ES-I3 (cell line): ENCODE data around the gene RESP18.
A peak's percentile ranks its signal among the peaks of the same experiment; 100 is the strongest.

Experiments used
- H3K36me3 ChIP-seq: 2 replicates; pipeline ENCODE4 v1.6.1; 2013; ENCODE audit warnings: mild to moderate bottlenecking, low read length, control low read depth, moderate library complexity; ENCODE audit not compliant: insufficient read depth
- H3K4me1 ChIP-seq: 2 replicates; pipeline ENCODE4 v1.6.1; 2013; ENCODE audit warnings: mild to moderate bottlenecking, control low read depth, low read length; ENCODE audit not compliant: insufficient read depth
- H3K9ac ChIP-seq: 2 replicates; pipeline ENCODE4 v1.6.1; 2013; ENCODE audit warnings: low read depth, mild to moderate bottlenecking, low read length, moderate library complexity
- H3K9me3 ChIP-seq: 2 replicates; pipeline ENCODE4 v1.6.1; 2013; ENCODE audit warnings: mild to moderate bottlenecking, low read length, moderate library complexity; ENCODE audit not compliant: control insufficient read depth, insufficient read depth

Gene RESP18

DNA sequence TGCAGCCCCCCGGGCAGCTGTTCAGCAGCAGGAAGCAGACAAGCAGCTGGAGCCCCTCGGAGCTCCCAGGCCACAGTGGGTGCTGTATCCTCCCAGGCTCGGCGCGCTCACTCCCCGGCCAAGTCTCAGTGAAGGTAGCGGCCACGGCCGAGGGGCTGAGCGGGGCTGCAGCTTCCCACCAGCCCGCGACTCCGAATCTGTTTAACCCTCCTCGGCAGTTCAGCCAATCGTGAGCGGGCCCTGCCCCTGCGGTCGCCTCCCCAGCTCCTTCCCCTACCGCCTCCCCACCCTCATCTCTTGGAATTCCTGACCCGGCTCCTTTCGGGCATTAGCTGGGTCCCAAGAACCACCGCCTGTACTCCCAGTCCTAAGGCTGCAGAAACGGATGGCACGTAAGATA lies at the start of gene RESP18:
Gene RESP18 (minus strand): TSS at position 203 of the 400 bp plus-strand sequence.
- no peaks in the 10 kb centered on the region for H3K9me3 ChIP-seq
- H3K36me3 ChIP-seq, result no peaks in the 10 kb centered on the region
- no peaks in the 10 kb centered on the region; the same call in 1 of the 2 replicates for H3K4me1 ChIP-seq
- H3K9ac ChIP-seq, result peak within 1 kb of the TSS; percentile 24; the same call in 1 of the 2 replicates

- no peaks in the 10 kb centered on the region for H3K4me1 ChIP-seq
- no peak overlapping the region for H3K9ac ChIP-seq
- no peaks in the 10 kb centered on the region for H3K9me3 ChIP-seq
- peaks cover 15% of the 10 kb centered on the region for H3K36me3 ChIP-seq
Observed at GRCh38 chr2:219381448-219381847, 48.9 kb upstream of the RESP18 start.

- H3K36me3 ChIP-seq, result peaks cover 13% of the 10 kb centered on the region
- no peak overlapping the region for H3K9ac ChIP-seq
- H3K4me1 ChIP-seq, result no peaks in the 10 kb centered on the region
- no peaks in the 10 kb centered on the region for H3K9me3 ChIP-seq
Observed at GRCh38 chr2:219380926-219381325, 48.4 kb upstream of the RESP18 start.

- Histone ChIP-seq H3K4me1 (no peaks in the 10 kb centered on the region), H3K36me3 (peaks cover 6% of the 10 kb centered on the region), H3K9ac (no peak overlapping the region), H3K9me3 (no peaks in the 10 kb centered on the region)
Observed at GRCh38 chr2:219378163-219378851, 45.8 kb upstream of the RESP18 start.

DNA sequence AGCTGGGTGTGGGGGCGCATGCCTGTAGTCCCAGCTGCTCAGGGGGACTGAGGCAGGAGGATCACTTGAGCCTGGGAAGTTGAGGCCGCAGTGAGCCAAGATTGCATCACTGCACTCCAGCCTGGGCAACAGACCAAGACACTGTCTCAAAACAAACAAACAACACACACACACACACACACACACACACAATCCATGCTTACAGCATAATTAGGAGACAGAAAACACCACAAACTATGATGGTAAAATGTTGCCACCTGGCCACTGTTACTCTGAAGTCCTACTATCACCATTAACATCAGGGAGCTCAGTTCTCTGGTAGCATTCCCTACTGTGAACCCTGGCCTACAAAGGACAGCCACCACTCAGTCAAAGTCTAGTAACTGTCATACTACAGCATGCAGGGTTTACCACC lies 36.9 kb upstream of the RESP18 start:
- Histone ChIP-seq H3K9me3 (no peaks in the 10 kb centered on the region), H3K36me3 (no peaks in the 10 kb centered on the region), H3K4me1 (no peaks in the 10 kb centered on the region; the same call in 1 of the 2 replicates), H3K9ac (no peak overlapping the region)

DNA sequence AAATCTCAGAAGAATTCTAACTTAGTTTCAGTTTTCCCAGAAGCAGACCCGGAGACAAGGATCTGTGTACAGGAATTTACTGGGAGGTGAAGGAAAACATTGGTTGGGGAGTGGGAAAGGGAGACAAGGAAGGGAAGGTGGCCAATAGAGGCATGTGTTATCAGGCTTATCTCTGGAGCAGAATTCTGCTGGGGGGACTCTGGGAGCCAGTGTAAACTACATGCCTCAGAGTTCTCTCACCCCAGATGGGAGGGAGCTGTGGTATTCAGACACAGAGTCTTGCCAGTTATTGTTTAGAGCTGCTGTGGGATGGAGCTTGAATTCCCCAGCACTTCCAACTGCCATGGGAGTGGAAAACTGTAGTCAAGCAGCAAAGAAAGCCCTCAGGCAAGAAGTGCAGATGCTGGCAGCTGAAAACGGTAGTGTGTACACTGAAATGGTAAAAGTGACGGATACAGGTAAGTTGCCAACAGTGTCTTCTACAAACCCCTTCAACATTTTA lies 36.2 kb upstream of the RESP18 start:
- H3K9ac ChIP-seq, result no peak overlapping the region
- no peaks in the 10 kb centered on the region for H3K36me3 ChIP-seq
- H3K4me1 ChIP-seq, result no peaks in the 10 kb centered on the region; the same call in 1 of the 2 replicates
- no peaks in the 10 kb centered on the region for H3K9me3 ChIP-seq

DNA sequence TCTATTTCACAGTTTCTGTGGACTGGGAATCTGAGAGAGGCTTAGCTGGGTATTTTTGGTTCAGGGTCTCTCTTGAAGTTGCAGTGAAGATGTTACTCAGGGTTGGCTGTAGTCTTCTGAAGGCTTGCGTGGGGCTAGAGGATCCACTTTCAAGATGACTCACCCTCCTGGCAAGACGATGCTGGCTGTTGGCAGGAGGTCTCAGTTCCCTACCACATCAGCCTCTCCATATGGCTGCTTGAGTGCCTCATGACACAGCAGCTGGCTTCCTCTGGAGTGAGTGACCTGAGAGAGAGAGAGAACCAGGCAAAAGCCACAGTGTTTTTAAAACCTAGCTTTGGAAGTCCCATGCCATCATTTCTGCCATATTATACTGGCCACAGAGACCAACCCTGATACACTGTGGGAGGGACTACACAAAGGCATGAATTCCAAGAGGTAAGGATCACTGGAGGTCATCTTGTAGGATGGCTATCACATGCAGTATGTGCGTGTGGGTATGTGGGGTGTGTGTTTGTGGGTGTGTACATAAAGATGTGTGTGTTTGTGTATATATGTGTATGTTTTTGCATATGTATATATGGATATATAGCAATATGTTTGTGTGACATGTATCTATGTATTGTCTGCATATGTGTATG lies 30.1 kb upstream of the RESP18 start:
- Histone ChIP-seq H3K9ac (no peak overlapping the region), H3K36me3 (no peaks in the 10 kb centered on the region), H3K4me1 (no peaks in the 10 kb centered on the region; the same call in 1 of the 2 replicates), H3K9me3 (no peaks in the 10 kb centered on the region)

- no peaks in the 10 kb centered on the region for H3K9me3 ChIP-seq
- H3K9ac ChIP-seq, result no peak overlapping the region
- H3K4me1 ChIP-seq, result no peaks in the 10 kb centered on the region; the same call in 1 of the 2 replicates
- no peaks in the 10 kb centered on the region for H3K36me3 ChIP-seq
Observed at GRCh38 chr2:219362072-219362471, 29.5 kb upstream of the RESP18 start.

DNA sequence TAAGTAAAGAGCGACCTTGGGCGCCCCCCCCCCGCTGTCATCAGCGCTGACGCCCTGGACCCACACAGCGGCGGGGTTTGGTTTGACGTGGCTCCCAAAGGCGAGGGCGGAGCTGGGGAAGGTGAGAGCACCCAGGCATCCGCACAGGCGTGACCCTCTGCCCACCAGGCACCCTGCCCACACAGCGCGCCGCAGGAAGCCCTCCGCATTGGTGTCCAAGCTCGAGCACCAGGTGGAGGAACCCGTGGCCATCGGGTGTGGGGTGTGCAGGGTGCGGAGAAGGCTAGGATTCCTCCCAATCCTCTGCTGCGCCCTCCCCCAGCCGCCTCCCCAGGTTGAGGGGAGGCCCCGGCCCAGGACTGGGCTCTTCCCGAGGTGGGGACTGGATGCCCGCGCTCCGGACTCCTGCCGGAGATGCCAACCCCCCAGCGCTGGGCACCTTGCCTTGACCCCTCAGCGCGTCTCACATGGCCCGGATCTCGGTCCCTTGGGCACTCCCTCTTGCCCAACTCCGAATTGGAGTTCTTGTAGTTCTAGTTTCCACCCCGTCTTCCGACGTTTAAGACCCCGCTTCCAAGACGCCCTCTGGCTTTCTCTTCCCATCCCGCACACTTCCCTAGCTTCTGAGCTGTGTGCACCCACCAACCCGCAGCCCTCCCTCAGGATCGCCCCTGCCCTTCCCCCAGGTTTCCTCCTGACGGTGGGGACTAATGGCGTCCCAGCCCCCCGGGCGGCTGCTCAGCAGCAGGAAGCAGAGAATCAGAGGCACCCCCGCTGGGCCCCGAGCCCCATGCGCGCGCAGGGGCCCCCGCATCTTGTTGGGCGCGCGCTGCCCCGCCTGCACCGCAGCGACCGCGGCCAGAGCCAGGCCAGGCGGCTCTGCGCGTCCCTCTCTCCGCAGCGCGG lies 25.9 kb upstream of the RESP18 start:
- Histone ChIP-seq H3K4me1 (no peaks in the 10 kb centered on the region; the same call in 1 of the 2 replicates), H3K36me3 (no peaks in the 10 kb centered on the region), H3K9ac (peak overlapping the region; percentile 49), H3K9me3 (no peaks in the 10 kb centered on the region; the same call in 1 of the 2 replicates)

- H3K9ac ChIP-seq, result no peak overlapping the region
Observed at GRCh38 chr2:219356834-219357233, 24.3 kb upstream of the RESP18 start.

GRCh38 chr2:219354582-219354981 lies 22.0 kb upstream of the RESP18 start:
- Histone ChIP-seq H3K4me1 (peaks cover 9% of the 10 kb centered on the region; the same call in 1 of the 2 replicates), H3K36me3 (no peaks in the 10 kb centered on the region), H3K9ac (no peak overlapping the region), H3K9me3 (no peaks in the 10 kb centered on the region; the same call in 1 of the 2 replicates)

More at GRCh38 chr2:219356834-219357233, 24.3 kb upstream of the RESP18 start:
- H3K9me3 ChIP-seq, result no peaks in the 10 kb centered on the region; the same call in 1 of the 2 replicates
- no peaks in the 10 kb centered on the region for H3K36me3 ChIP-seq
- no peaks in the 10 kb centered on the region for H3K4me1 ChIP-seq

DNA sequence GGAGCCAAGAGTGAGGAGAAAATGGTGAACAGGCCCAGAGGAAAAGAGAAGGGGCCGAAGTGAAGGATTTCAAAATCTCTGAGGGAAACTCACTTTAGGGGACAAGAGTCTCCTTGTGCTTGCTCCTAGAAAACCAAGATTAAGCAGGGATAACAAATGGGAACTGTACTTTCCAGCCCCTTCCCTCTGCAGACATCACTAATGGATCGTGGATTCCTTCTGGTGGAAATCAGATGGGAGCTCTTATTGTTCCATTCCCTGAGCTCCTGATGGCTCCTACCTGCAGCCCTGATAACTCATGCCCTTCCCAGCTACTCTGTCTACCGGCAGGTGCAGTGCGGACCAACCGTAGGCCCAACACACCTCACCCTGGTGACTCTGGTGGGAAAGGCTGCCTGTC lies 20.6 kb upstream of the RESP18 start:
- Histone ChIP-seq H3K4me1 (peaks cover 9% of the 10 kb centered on the region; the same call in 1 of the 2 replicates), H3K9ac (no peak overlapping the region), H3K36me3 (no peaks in the 10 kb centered on the region), H3K9me3 (no peaks in the 10 kb centered on the region; the same call in 1 of the 2 replicates)

- H3K4me1 ChIP-seq, result peaks cover 9% of the 10 kb centered on the region; the same call in 1 of the 2 replicates
- no peak overlapping the region for H3K9ac ChIP-seq
- no peaks in the 10 kb centered on the region for H3K36me3 ChIP-seq
- H3K9me3 ChIP-seq, result no peaks in the 10 kb centered on the region; the same call in 1 of the 2 replicates
Observed at GRCh38 chr2:219352448-219353023, 20.0 kb upstream of the RESP18 start.
